ENCODE results near the gene PLEKHM3. TPM values are rescaled to one million over a fixed set of nuclear protein-coding genes. Genes with fewer than 3 reads are reported as not detected.

PLEKHM3 gene
- total and polyA plus RNA-seq, 2 of the 13 experiments (the other 11 are each of a cell fraction or from before 2014, with no cell fraction given), result 4.5 to 4.7 TPM

DNA sequence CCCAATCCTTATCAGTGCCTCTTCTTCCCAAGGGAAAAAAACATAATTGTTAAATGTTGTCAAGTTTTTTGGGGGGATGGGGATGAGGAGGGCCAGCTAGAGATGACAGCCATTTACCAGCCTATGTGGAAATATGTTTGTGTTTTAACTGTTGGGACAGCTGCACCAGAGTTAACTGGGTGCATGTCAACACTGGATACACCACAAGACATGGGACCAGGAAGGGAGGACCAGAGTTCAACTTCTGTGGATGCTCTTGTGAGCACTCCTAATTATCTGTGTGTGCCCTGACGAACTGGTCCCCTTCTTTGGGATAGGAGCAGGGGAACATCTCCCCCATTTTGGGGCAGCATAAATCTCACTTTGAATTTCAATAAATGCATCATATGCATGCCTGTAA lies 189.5 kb downstream of the PLEKHM3 start (continued):
- TF ChIP-seq DZIP1 (CRISPR knock-in tag; IDR thresholded peaks at IDR 0.05) (no peak), HOXA3 (CRISPR knock-in tag; IDR thresholded peaks at IDR 0.05) (0 out of 2 replicates have a peak, but pooled peaks have one; percentile 23), ZNF3 (CRISPR knock-in tag; IDR thresholded peaks at IDR 0.05) (no peak), MAX (IDR thresholded peaks at IDR 0.05) (no peak), RCOR2 (CRISPR knock-in tag; IDR thresholded peaks at IDR 0.05) (peak; percentile 53; the same call in 1 of the 2 replicates), MED8 (CRISPR knock-in tag; IDR thresholded peaks at IDR 0.05; ENCODE audit: insufficient replicate concordance) (no peak), PTBP1 (IDR thresholded peaks at IDR 0.05; ENCODE audit: low read depth, low read length, poor library complexity, severe bottlenecking) (no peak), SOX6 (IDR thresholded peaks at IDR 0.05) (no peak), SOX6 (CRISPR knock-in tag; IDR thresholded peaks at IDR 0.05) (peak; percentile 42; the same call in 1 of the 2 replicates), SIX1 (CRISPR knock-in tag; IDR thresholded peaks at IDR 0.05; ENCODE audit: borderline replicate concordance) (no peak), ZSCAN12 (CRISPR knock-in tag; IDR thresholded peaks at IDR 0.05) (no peak), TEAD3 (CRISPR knock-in tag; optimal IDR thresholded peaks at IDR 0.05; ENCODE audit: borderline replicate concordance) (peak; percentile 34), ESRRA (CRISPR knock-in tag; IDR thresholded peaks at IDR 0.05; ENCODE audit: low read depth) (no peak), CREB1 (IDR thresholded peaks at IDR 0.05) (no peak), CREB1 (CRISPR knock-in tag; IDR thresholded peaks at IDR 0.05) (no peak), U2AF2 (IDR thresholded peaks at IDR 0.05; ENCODE audit: low read depth, low read length) (no peak), FOXA3 (CRISPR knock-in tag; IDR thresholded peaks at IDR 0.05) (peak; percentile 81), HDAC2 (CRISPR knock-in tag; IDR thresholded peaks at IDR 0.05) (peak; percentile 49; the same call in 1 of the 2 replicates), JDP2 (CRISPR knock-in tag; IDR thresholded peaks at IDR 0.05; ENCODE audit: borderline replicate concordance) (no peak), ZNF605 (CRISPR knock-in tag; IDR thresholded peaks at IDR 0.05) (no peak)
- TF ChIP-seq, protein P1, sequence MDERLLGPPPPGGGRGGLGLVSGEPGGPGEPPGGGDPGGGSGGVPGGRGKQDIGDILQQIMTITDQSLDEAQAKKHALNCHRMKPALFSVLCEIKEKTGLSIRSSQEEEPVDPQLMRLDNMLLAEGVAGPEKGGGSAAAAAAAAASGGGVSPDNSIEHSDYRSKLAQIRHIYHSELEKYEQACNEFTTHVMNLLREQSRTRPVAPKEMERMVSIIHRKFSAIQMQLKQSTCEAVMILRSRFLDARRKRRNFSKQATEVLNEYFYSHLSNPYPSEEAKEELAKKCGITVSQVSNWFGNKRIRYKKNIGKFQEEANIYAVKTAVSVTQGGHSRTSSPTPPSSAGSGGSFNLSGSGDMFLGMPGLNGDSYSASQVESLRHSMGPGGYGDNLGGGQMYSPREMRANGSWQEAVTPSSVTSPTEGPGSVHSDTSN (CRISPR knock-in tag; IDR thresholded peaks at IDR 0.05), result no peak
- TF ChIP-seq, protein P2, sequence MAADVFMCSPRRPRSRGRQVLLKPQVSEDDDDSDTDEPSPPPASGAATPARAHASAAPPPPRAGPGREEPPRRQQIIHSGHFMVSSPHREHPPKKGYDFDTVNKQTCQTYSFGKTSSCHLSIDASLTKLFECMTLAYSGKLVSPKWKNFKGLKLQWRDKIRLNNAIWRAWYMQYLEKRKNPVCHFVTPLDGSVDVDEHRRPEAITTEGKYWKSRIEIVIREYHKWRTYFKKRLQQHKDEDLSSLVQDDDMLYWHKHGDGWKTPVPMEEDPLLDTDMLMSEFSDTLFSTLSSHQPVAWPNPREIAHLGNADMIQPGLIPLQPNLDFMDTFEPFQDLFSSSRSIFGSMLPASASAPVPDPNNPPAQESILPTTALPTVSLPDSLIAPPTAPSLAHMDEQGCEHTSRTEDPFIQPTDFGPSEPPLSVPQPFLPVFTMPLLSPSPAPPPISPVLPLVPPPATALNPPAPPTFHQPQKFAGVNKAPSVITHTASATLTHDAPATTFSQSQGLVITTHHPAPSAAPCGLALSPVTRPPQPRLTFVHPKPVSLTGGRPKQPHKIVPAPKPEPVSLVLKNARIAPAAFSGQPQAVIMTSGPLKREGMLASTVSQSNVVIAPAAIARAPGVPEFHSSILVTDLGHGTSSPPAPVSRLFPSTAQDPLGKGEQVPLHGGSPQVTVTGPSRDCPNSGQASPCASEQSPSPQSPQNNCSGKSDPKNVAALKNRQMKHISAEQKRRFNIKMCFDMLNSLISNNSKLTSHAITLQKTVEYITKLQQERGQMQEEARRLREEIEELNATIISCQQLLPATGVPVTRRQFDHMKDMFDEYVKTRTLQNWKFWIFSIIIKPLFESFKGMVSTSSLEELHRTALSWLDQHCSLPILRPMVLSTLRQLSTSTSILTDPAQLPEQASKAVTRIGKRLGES (CRISPR knock-in tag; IDR thresholded peaks at IDR 0.05; ENCODE audit: borderline replicate concordance), result no peak
- TF ChIP-seq, protein P3, sequence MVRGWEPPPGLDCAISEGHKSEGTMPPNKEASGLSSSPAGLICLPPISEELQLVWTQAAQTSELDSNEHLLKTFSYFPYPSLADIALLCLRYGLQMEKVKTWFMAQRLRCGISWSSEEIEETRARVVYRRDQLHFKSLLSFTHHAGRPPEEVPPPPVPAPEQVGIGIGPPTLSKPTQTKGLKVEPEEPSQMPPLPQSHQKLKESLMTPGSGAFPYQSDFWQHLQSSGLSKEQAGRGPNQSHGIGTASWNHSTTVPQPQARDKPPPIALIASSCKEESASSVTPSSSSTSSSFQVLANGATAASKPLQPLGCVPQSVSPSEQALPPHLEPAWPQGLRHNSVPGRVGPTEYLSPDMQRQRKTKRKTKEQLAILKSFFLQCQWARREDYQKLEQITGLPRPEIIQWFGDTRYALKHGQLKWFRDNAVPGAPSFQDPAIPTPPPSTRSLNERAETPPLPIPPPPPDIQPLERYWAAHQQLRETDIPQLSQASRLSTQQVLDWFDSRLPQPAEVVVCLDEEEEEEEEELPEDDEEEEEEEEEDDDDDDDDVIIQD (CRISPR knock-in tag; IDR thresholded peaks at IDR 0.05; ENCODE audit: low read depth), result no peak

All from HepG2 (cell line).